Measurements from ENCODE around the gene CCDC66. TPM values are rescaled to one million over a fixed set of nuclear protein-coding genes. Genes with fewer than 3 reads are reported as not detected.
"Not testable (repeated sequence)": the region's sequence is repeated elsewhere in the genome, so short reads cannot be mapped to it uniquely, and the experiment has no call there.

The CCDC66 gene
- total RNA-seq, 4 donors from 2014 or later = 7.9 to 14.5 (median 9.3) TPM

DNA sequence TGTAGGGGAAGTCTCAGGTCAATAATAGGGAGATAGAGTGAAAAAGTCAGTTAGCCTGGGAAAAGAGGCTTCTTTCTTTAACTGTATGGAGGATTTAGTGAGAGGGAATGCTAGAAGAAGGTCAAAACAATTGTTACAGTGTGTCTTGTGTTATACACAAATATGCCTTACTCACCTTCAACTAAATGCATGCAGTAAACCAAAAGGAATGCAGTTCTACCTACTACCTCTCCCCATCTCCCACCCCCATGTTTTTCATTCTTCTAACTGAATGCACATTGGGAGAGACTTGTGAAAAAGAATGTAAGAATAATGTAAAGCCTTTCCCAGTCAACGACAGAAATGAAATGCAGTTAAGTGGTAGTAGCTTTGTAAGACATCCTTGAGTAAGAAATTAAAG, 33.8 kb downstream of the CCDC66 start:
- intact Hi-C loops (cut with DNase I; ENCODE audit: low total_unique reads) (no loop called here), in situ Hi-C loops (cut with MboI; ENCODE audit: low sequenced_read_pairs in 4 of 4) (no loop called here)
- TF ChIP-seq POLR2A (IDR thresholded peaks at IDR 0.05) = no peak
- TF ChIP-seq, protein P1, sequence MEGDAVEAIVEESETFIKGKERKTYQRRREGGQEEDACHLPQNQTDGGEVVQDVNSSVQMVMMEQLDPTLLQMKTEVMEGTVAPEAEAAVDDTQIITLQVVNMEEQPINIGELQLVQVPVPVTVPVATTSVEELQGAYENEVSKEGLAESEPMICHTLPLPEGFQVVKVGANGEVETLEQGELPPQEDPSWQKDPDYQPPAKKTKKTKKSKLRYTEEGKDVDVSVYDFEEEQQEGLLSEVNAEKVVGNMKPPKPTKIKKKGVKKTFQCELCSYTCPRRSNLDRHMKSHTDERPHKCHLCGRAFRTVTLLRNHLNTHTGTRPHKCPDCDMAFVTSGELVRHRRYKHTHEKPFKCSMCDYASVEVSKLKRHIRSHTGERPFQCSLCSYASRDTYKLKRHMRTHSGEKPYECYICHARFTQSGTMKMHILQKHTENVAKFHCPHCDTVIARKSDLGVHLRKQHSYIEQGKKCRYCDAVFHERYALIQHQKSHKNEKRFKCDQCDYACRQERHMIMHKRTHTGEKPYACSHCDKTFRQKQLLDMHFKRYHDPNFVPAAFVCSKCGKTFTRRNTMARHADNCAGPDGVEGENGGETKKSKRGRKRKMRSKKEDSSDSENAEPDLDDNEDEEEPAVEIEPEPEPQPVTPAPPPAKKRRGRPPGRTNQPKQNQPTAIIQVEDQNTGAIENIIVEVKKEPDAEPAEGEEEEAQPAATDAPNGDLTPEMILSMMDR (IDR thresholded peaks at IDR 0.05 in 4 of 5, conservative IDR thresholded peaks at IDR 0.05 in 1 of 5) = no peak
- Histone ChIP-seq H3K36me3 (peaks cover 4 to 16% of the 10 kb centered on the region in 2 donors), H3K27ac (no peak overlapping the region), H3K4me3 (no peak overlapping the region), H3K4me1 (no peaks in the 10 kb centered on the region), H3K27me3 (no peaks in the 10 kb centered on the region), H3K9me3 (no peaks in the 10 kb centered on the region)
- ATAC-seq (no peak), DNase-seq (no peak)

DNA sequence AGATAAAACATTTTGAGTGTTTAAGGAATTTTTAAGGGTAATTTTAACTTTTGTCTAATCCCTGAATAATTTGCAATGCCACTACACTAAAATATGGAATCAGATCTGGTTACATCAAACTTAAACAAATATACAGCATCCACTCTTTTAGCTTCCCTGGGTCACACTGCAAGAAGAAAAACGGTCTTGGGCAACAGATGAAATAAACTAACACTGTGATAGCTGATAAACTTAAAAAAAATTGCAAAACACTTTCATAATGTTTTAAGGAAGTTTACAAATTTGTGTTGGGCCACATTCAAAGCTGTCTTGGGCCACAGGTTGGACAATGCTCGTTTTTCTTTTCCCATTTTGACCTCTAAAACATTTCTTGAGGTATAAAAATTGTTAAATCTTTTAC, 34.3 kb downstream of the CCDC66 start:
- no peak for DNase-seq
- H3K4me1 ChIP-seq = no peaks in the 10 kb centered on the region

DNA sequence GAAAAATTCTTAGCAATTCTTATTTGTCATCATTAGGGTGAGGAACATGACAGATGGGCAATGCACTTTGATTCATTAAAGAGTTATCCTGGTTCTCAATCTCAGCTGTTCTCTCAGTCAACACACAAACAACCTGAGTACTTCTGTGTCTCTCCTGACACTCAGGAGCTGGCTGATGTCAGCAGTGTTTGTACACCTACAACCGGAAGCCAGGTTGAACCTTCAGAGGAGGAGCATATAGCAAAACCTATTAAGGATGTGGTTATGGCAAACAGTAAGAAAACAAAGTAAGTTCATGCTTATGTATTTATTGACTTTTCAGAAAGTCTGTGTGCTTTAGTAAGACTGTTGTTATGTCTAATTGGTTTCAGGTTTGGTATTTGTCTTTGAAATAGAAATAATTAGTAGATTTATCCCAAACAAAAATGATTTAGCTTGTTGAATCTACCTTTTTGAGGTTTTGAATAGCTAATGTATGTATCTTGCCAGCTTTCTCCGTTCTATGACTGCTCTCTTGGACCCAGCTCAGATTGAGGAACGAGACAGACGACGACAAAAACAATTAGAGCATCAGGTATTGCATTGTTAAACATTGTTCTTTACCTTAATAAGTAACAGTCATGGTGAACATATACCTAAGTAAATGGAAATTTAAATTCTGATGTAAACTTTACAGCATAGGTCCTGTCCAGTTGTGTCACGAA, 36.6 kb downstream of the CCDC66 start:
- no peaks in the 10 kb centered on the region for H3K27me3 ChIP-seq
- no peak for ATAC-seq
- intact Hi-C loops (cut with DNase I; ENCODE audit: low total_unique reads) = no loop called here
- H3K36me3 ChIP-seq = peaks cover 4 to 30% of the 10 kb centered on the region in 2 donors
- in situ Hi-C loops (cut with MboI; ENCODE audit: low sequenced_read_pairs in 4 of 4) = no loop called here
- H3K4me1 ChIP-seq = no peaks in the 10 kb centered on the region
- no peak for TF ChIP-seq POLR2A (IDR thresholded peaks at IDR 0.05)
- TF ChIP-seq, protein P1 (IDR thresholded peaks at IDR 0.05 in 4 of 5, conservative IDR thresholded peaks at IDR 0.05 in 1 of 5) = no peak
- H3K4me3 ChIP-seq = no peak overlapping the region
- no peak overlapping the region for H3K27ac ChIP-seq
- DNase-seq = no peak
- H3K9me3 ChIP-seq = no peaks in the 10 kb centered on the region

More for the DNA sequence above, 34.3 kb downstream of the CCDC66 start:
- TF ChIP-seq POLR2A (IDR thresholded peaks at IDR 0.05) = no peak
- TF ChIP-seq, protein P1 (IDR thresholded peaks at IDR 0.05 in 4 of 5, conservative IDR thresholded peaks at IDR 0.05 in 1 of 5) = no peak
- in situ Hi-C loops (cut with MboI; ENCODE audit: low sequenced_read_pairs in 4 of 4) = no loop called here
- intact Hi-C loops (cut with DNase I; ENCODE audit: low total_unique reads) = no loop called here
- no peak overlapping the region for H3K27ac ChIP-seq
- ATAC-seq = no peak
- H3K9me3 ChIP-seq = no peaks in the 10 kb centered on the region
- H3K4me3 ChIP-seq = no peak overlapping the region
- H3K27me3 ChIP-seq = no peaks in the 10 kb centered on the region
- H3K36me3 ChIP-seq = peaks cover 4 to 21% of the 10 kb centered on the region in 2 donors

DNA sequence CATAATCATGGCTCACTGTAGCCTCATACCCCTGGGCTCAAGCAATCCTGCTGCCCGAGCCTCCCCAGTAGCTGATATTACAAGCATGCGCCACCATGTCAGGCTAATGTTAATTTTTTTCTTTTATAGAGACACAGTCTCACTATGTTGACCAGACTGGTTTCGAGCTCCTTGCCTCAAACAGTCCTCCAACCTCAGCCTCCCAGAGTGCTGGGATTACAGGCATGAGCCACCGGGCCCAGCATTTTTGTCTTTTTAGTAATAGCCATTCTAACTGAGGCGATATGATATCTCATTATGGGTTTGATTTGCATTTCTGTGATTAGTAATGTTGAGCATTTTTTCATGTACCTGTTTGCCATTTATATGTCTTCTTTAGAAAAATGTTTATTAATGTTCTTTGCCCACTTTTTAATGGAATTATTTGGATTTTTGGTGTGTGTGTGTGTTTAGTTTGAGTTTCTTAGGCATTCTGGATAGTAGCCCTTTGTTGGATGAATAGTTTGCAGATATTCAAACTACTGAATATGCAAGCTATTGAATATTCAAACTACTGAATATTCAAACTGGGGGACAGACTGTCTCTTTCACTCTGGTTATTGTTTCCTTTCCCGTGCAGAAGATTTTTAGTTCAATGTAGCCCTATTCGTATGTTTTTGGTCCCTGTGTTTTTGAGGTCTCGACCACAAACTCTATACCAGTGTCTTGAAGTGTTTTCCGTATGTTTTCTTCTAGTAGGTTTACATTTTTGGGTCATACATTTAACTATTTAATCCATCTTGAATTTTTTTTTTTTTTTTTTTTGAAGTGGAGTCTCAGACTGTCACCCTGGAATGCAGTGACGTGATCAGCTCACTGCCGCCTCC, 39.2 kb downstream of the CCDC66 start:
- no peak for DNase-seq
- ATAC-seq = no peak
- Histone ChIP-seq H3K9me3 (no peaks in the 10 kb centered on the region), H3K4me3 (no peak overlapping the region), H3K4me1 (no peaks in the 10 kb centered on the region), H3K27ac (no peak overlapping the region), H3K36me3 (peaks cover 4 to 30% of the 10 kb centered on the region in 2 donors), H3K27me3 (no peaks in the 10 kb centered on the region)
- in situ Hi-C loops (cut with MboI; ENCODE audit: low sequenced_read_pairs in 4 of 4) = no loop called here
- TF ChIP-seq, protein P1 (IDR thresholded peaks at IDR 0.05 in 4 of 5, conservative IDR thresholded peaks at IDR 0.05 in 1 of 5) = no peak
- intact Hi-C loops (cut with DNase I; ENCODE audit: low total_unique reads) = no loop called here

DNA sequence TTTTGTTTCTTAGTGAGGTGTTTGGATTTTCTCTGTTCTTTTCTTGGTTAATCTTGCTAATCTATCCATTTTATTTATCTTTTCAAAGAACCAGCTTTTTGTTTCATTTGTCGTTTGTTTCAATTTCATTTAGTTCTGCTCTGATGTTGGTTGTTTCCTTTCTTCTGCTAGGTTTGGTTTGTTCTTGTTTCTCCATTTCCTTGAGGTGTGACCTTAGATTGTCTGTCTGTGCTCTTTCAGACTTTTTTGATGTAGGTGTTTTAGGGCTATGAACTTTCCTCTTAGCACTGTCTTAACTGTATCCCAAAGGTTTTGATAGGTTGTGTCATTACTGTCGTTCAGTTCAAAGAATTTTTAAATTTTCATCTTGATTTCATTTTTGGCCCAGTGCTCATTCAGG, 51.5 kb downstream of the CCDC66 start:
- H3K4me1 ChIP-seq; intact Hi-C loops (cut with DNase I; ENCODE audit: low total_unique reads); ATAC-seq; H3K27me3 ChIP-seq; H3K9me3 ChIP-seq; H3K4me3 ChIP-seq; in situ Hi-C loops (cut with MboI; ENCODE audit: low sequenced_read_pairs in 4 of 4); DNase-seq; H3K27ac ChIP-seq: not testable (repeated sequence)
- peaks cover 0 to 25% of the 10 kb centered on the region in 2 donors for H3K36me3 ChIP-seq
